HFF-Myc (cell line): ENCODE measurements around the gene MAGEA4.

ENCODE experiments used
- DNase-seq: peaks from one replicate; pipeline ENCODE4 v3.0.0-alpha.2; 2011; ENCODE audit warnings: low read depth; ENCODE audit errors: extremely low read depth
- H3K4me3 ChIP-seq: replicated peaks from 2 replicates; pipeline ENCODE4 v1.5.1; 2011; ENCODE audit warnings: low read depth, mild to moderate bottlenecking, control low read depth, low read length
- CTCF ChIP-seq: IDR thresholded peaks from 2 replicates; pipeline ENCODE4 v1.5.1; 2012; ENCODE audit warnings: mild to moderate bottlenecking, low read depth, low read length, control low read depth; ENCODE audit errors: missing control alignments

Gene MAGEA4

GRCh38 chrX:151880895-151881294 is 31.8 kb upstream of the MAGEA4 start:
- no peak for TF ChIP-seq CTCF
- DNase-seq: no peak
- H3K4me3 ChIP-seq: no peak overlapping the region

GRCh38 chrX:151889421-151889820 is 23.3 kb upstream of the MAGEA4 start:
- TF ChIP-seq CTCF: no peak
- no peak overlapping the region for H3K4me3 ChIP-seq
- DNase-seq: no peak

GRCh38 chrX:151896734-151897474 is 15.8 kb upstream of the MAGEA4 start:
- no peak overlapping the region for H3K4me3 ChIP-seq
- no peak for DNase-seq
- no peak for TF ChIP-seq CTCF

- no peak for DNase-seq
- no peak for TF ChIP-seq CTCF
- H3K4me3 ChIP-seq: no peak overlapping the region
Measured at GRCh38 chrX:151899622-151900021, 13.1 kb upstream of the MAGEA4 start.

GRCh38 chrX:151901826-151902225 is 10.9 kb upstream of the MAGEA4 start:
- TF ChIP-seq CTCF: no peak
- no peak for DNase-seq
- no peak overlapping the region for H3K4me3 ChIP-seq

- no peak for TF ChIP-seq CTCF
- peak; percentile 66 for DNase-seq
- H3K4me3 ChIP-seq: no peak overlapping the region
Measured at GRCh38 chrX:151902813-151903591, 9.7 kb upstream of the MAGEA4 start.

- DNase-seq: no peak
- H3K4me3 ChIP-seq: no peak overlapping the region
- TF ChIP-seq CTCF: no peak
Measured at GRCh38 chrX:151904989-151905388, 7.7 kb upstream of the MAGEA4 start.
